Measurements from ENCODE around the gene MMP21. TPM values are rescaled to one million over a fixed set of nuclear protein-coding genes. Genes with fewer than 3 reads are reported as not detected.

Gene MMP21
- total and polyA plus RNA-seq, 2 of the 13 experiments (the other 11 are each of a cell fraction or from before 2014, with no cell fraction given), result not detected

DNA sequence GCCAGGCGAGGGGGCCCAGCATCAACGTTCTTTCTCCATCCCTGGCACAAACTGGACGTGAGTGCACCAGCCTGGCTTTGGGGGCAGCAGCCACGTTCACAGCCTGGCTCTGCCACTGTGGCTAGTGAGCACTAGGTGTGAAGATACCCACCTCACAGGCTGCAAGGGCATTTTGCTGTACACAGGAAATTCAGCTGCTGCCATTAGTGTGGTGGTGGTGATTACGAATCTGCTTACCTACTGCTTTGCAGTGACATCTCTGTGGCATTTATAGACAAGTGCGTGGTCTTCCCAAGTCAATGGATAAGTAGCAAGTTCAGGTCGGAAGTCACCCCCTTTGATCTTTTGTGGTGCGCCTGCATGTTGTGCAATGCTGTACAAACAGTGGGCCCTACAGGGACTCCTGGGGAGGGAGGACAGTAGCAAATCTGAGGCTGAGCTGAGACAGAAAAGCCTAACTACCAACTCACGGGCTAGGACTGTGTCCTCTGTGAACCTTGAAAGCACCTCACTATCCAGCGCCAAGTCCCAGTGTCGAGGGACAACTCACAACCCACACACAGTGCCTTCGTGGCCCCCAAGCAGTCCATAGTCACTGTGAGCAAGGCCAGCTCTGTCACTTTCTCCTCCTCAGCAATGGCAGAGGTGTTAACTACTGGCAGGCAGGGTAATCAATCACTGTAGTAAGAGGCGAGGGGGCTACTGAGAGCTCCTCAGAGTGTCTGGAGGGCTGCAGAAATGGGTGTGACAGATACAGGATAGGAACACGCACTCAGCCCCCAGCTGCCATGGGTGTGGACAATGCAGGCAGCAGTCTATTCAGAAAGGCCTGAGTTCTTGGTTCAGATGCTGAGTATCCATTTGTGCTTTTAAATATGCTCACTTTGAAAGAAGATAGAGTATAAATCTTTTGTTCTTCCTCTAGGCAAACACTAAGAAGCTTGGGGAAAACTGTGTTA is 17.0 kb upstream of the MMP21 start (continued):
- TF ChIP-seq HNF1A (IDR thresholded peaks at IDR 0.05; ENCODE audit: low read depth) (peak; percentile 76), HNF1A (CRISPR knock-in tag; IDR thresholded peaks at IDR 0.05; ENCODE audit: borderline replicate concordance) (peak; percentile 91), ZNF468 (CRISPR knock-in tag; IDR thresholded peaks at IDR 0.05) (no peak), TCF7 (IDR thresholded peaks at IDR 0.05; ENCODE audit: low read depth) (peak; percentile 98), TOE1 (CRISPR knock-in tag; IDR thresholded peaks at IDR 0.05) (no peak), ZFYVE20 (CRISPR knock-in tag; IDR thresholded peaks at IDR 0.05; ENCODE audit: borderline replicate concordance, low read depth) (no peak), ZNF234 (CRISPR knock-in tag; conservative IDR thresholded peaks at IDR 0.05) (no peak), ZSCAN25 (CRISPR knock-in tag; IDR thresholded peaks at IDR 0.05) (peak; percentile 90), PRDM15 (CRISPR knock-in tag; IDR thresholded peaks at IDR 0.05) (no peak), JDP2 (CRISPR knock-in tag; IDR thresholded peaks at IDR 0.05; ENCODE audit: borderline replicate concordance) (no peak), ZNF598 (CRISPR knock-in tag; IDR thresholded peaks at IDR 0.05; ENCODE audit: borderline replicate concordance) (no peak), ZNF784 (CRISPR knock-in tag; IDR thresholded peaks at IDR 0.05; ENCODE audit: borderline replicate concordance) (peak; percentile 83), DR1 (CRISPR knock-in tag; IDR thresholded peaks at IDR 0.05) (no peak), ISX (CRISPR knock-in tag; conservative IDR thresholded peaks at IDR 0.05) (no peak), ZNF674 (CRISPR knock-in tag; IDR thresholded peaks at IDR 0.05; ENCODE audit: low read depth) (no peak), PHB2 (IDR thresholded peaks at IDR 0.05; ENCODE audit: partially characterized antibody) (no peak), ZNF235 (CRISPR knock-in tag; IDR thresholded peaks at IDR 0.05; ENCODE audit: borderline replicate concordance) (no peak)
- TF ChIP-seq, protein P1, sequence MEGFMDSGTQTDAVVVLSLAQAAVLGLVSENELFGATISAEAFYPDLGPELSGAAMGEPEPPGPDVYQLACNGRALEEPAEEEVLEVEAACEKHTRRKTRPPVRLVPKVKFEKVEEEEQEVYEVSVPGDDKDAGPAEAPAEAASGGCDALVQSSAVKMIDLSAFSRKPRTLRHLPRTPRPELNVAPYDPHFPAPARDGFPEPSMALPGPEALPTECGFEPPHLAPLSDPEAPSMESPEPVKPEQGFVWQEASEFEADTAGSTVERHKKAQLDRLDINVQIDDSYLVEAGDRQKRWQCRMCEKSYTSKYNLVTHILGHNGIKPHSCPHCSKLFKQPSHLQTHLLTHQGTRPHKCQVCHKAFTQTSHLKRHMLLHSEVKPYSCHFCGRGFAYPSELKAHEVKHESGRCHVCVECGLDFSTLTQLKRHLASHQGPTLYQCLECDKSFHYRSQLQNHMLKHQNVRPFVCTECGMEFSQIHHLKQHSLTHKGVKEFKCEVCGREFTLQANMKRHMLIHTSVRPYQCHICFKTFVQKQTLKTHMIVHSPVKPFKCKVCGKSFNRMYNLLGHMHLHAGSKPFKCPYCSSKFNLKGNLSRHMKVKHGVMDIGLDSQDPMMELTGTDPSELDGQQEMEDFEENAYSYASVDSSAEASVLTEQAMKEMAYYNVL (CRISPR knock-in tag; IDR thresholded peaks at IDR 0.05; ENCODE audit: borderline replicate concordance), result peak; percentile 86; the same call in 1 of the 2 replicates
